ENCODE data around the gene PHACTR4. TPM values are rescaled to one million over a fixed set of nuclear protein-coding genes. Genes with fewer than 3 reads are reported as not detected.
"Not testable (repeated sequence)": the region's sequence is repeated elsewhere in the genome, so short reads cannot be mapped to it uniquely, and the experiment has no call there.

The PHACTR4 gene
- 79.1 and 80.8 TPM in 2 replicates for total RNA-seq
- long read RNA-seq, partial matches to known transcripts: 6 of 10 reads
- long read RNA-seq, other reads (novel, unspliced or antisense): 2 of 10 reads

DNA sequence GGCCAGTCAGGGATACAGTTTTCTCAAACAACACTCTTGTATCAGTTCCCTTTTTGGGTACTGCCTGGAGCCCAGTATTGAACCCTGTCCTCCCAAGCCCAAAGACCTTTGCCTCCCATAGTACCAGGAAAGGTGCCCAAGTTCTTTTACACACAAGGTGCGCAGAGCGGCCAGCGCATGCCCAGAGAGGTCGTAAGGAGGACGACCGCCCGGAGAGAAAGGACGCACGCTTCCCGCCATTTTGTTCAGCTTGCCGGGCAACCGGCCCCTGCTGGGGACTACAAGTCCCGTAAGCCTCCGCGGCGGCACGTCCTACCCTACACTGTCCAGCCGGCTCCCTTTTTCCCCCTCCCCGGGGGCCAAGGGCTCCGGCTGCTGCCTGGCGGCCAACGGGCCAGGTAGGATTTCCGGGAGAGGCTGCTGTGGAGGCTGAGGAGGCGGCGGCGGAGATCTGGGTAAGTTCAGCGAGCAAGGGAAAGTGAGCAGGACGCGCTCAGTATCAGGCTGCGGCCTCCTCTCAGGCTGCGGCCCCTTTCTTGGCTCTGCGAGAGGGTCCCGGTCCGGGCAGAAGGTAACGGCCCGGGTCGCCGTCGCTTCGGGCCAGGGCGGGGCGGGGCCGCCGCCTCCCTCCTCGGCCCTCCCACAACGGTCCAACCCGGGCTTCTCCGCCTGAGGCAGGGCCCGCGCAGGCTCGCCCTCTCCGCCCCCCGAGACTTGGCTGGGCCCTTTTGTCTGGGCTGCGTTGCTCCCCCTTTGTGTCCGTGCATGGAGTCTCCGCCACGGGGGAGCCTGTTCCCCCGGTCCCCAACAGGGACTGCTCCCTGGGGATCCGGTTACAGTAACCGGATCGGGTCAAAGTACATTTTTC lies at the start of gene PHACTR4:
TSS of gene PHACTR4 (plus strand) at position 370 of the 868 bp plus-strand sequence. CDS start 37,708 bp downstream, outside the sequence.
- Mint-ChIP-seq H3K36me3 (ENCODE audit: low read depth) (peaks cover 5% of the 10 kb centered on the region), H3K27ac (ENCODE audit: unreplicated experiment) (peak within 1 kb of the TSS; percentile 99), H3K4me1 (peaks cover 31% of the 10 kb centered on the region), H3K27me3 (ENCODE audit: low read depth) (no peaks in the 10 kb centered on the region), H3K4me3 (peak within 1 kb of the TSS; percentile 99), H3K9me3 (no peaks in the 10 kb centered on the region)
- DNase-seq (ENCODE audit: low read depth, low spot score): peak; percentile 87
- TF ChIP-seq, protein P1, sequence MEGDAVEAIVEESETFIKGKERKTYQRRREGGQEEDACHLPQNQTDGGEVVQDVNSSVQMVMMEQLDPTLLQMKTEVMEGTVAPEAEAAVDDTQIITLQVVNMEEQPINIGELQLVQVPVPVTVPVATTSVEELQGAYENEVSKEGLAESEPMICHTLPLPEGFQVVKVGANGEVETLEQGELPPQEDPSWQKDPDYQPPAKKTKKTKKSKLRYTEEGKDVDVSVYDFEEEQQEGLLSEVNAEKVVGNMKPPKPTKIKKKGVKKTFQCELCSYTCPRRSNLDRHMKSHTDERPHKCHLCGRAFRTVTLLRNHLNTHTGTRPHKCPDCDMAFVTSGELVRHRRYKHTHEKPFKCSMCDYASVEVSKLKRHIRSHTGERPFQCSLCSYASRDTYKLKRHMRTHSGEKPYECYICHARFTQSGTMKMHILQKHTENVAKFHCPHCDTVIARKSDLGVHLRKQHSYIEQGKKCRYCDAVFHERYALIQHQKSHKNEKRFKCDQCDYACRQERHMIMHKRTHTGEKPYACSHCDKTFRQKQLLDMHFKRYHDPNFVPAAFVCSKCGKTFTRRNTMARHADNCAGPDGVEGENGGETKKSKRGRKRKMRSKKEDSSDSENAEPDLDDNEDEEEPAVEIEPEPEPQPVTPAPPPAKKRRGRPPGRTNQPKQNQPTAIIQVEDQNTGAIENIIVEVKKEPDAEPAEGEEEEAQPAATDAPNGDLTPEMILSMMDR (conservative IDR thresholded peaks at IDR 0.05): no peak

GRCh38 chr1:28322194-28322593 lies 47.3 kb upstream of the PHACTR4 start:
- Mint-ChIP-seq H3K9me3 (no peaks in the 10 kb centered on the region), H3K4me1 (no peaks in the 10 kb centered on the region), H3K27me3 (ENCODE audit: low read depth) (peaks cover 10% of the 10 kb centered on the region), H3K27ac (ENCODE audit: unreplicated experiment) (no peak overlapping the region), H3K4me3 (no peak overlapping the region), H3K36me3 (ENCODE audit: low read depth) (no peaks in the 10 kb centered on the region)
- no peak for DNase-seq (ENCODE audit: low read depth, low spot score)
- TF ChIP-seq, protein P1 (conservative IDR thresholded peaks at IDR 0.05): no peak

GRCh38 chr1:28323720-28324119 lies 45.8 kb upstream of the PHACTR4 start:
- DNase-seq (ENCODE audit: low read depth, low spot score): no peak
- H3K27ac Mint-ChIP-seq (ENCODE audit: unreplicated experiment): no peak overlapping the region

GRCh38 chr1:28326515-28326914 lies 43.0 kb upstream of the PHACTR4 start:
- Mint-ChIP-seq H3K9me3 (no peaks in the 10 kb centered on the region), H3K27ac (ENCODE audit: unreplicated experiment) (no peak overlapping the region), H3K27me3 (ENCODE audit: low read depth) (peaks cover 14% of the 10 kb centered on the region), H3K36me3 (ENCODE audit: low read depth) (no peaks in the 10 kb centered on the region), H3K4me1 (peaks cover 13% of the 10 kb centered on the region), H3K4me3 (no peak overlapping the region)
- TF ChIP-seq, protein P1 (conservative IDR thresholded peaks at IDR 0.05): no peak
- no peak for DNase-seq (ENCODE audit: low read depth, low spot score)

More at GRCh38 chr1:28323720-28324119, 45.8 kb upstream of the PHACTR4 start:
- TF ChIP-seq, protein P1 (conservative IDR thresholded peaks at IDR 0.05): no peak
- peaks cover 5% of the 10 kb centered on the region for H3K4me1 Mint-ChIP-seq
- H3K4me3 Mint-ChIP-seq: no peak overlapping the region
- no peaks in the 10 kb centered on the region for H3K36me3 Mint-ChIP-seq (ENCODE audit: low read depth)
- H3K27me3 Mint-ChIP-seq (ENCODE audit: low read depth): peaks cover 13% of the 10 kb centered on the region
- H3K9me3 Mint-ChIP-seq: no peaks in the 10 kb centered on the region

DNA sequence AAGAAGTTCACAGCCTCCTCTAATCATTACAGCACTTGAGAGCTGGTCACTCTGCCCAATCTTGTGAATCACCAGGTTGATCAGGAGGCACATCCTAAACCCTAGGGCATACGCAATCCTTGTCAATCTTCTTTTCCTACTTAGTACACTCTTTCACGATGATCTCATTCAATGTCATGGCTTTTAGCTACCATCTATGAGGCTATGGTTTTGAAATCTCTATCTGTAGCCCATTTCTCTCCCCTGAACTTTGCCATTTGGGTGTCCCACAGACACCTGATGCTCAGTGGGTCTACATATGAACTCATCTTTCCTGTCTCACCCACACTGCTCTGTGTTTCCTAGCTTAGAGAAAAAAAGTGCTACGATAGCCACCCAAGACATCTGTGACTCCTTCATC lies 42.6 kb upstream of the PHACTR4 start:
- DNase-seq (ENCODE audit: low read depth, low spot score): no peak
- Mint-ChIP-seq H3K36me3 (ENCODE audit: low read depth) (no peaks in the 10 kb centered on the region), H3K27me3 (ENCODE audit: low read depth) (peaks cover 11% of the 10 kb centered on the region), H3K4me1 (peaks cover 13% of the 10 kb centered on the region), H3K4me3 (peak overlapping the region; percentile 28), H3K9me3 (no peaks in the 10 kb centered on the region), H3K27ac (ENCODE audit: unreplicated experiment) (no peak overlapping the region)
- TF ChIP-seq, protein P1 (conservative IDR thresholded peaks at IDR 0.05): no peak

- Mint-ChIP-seq H3K27me3 (ENCODE audit: low read depth) (peaks cover 11% of the 10 kb centered on the region), H3K4me3 (peak overlapping the region; percentile 28), H3K4me1 (peaks cover 13% of the 10 kb centered on the region)
- H3K9me3 Mint-ChIP-seq; DNase-seq (ENCODE audit: low read depth, low spot score); H3K36me3 Mint-ChIP-seq (ENCODE audit: low read depth); H3K27ac Mint-ChIP-seq (ENCODE audit: unreplicated experiment): not testable (repeated sequence)
These were observed 42.1 kb upstream of the PHACTR4 start for GRCh38 chr1:28327431-28327830.

All from neural crest cell (in vitro differentiated cells).